GM12878 (cell line): ENCODE results near the gene SOWAHC. TPM values are rescaled to one million over a fixed set of nuclear protein-coding genes. Genes with fewer than 3 reads are reported as not detected.

Experiments
- ATAC-seq: fragments of 200-7000 bp; cut with Tn5 transposase; 3 replicates; pipeline ENCODE4 v1.9.1; 2020; ENCODE audit warnings: mild to moderate bottlenecking, moderate library complexity
- BruUV-seq: library from RNA; stranded (reverse); fragments of 400-500 nt; replicated peaks from 2 replicates; lab custom pipeline; 2021; lab: Mats Ljungman, UMichigan
- CTCF ChIA-PET: fragments of 300-600 bp; sonication (Branson Sonifier 250); formaldehyde crosslinking; extraction: SDS; loops from one replicate; lab custom pipeline; 2021; ENCODE audit warnings: inconsistent platforms; lab: Yijun Ruan, JAX
- POLR2A ChIA-PET: fragments of 350-600 bp; formaldehyde crosslinking; extraction: SDS; loops from one replicate; lab custom pipeline; 2021; ENCODE audit warnings: inconsistent platforms; lab: Charles Lee
- RAD21 ChIA-PET: fragments of 300-600 bp; sonication (Branson Sonifier 250); formaldehyde crosslinking; loops from one replicate; lab custom pipeline; 2023; ENCODE audit warnings: antibody characterized with exemption; ENCODE audit not compliant: unreplicated experiment; lab: Charles Lee
- SMC1A ChIA-PET: fragments of 300-600 bp; sonication (Branson Sonifier 250); formaldehyde crosslinking; loops from one replicate; lab custom pipeline; 2023; ENCODE audit not compliant: unreplicated experiment, uncharacterized antibody; lab: Charles Lee
- DNase-seq: peaks from one replicate; pipeline ENCODE4 v3.0.0-alpha.2; 2011; ENCODE audit warnings: low read depth, low spot score
- FAIRE-seq: peaks from 3 replicates; lab custom pipeline; 2011; peaks lifted over from hg19 to GRCh38; lab: Jason Lieb, UNC
- H2AFZ ChIP-seq: 2 replicates; pipeline ENCODE4 v1.6.0; 2011; ENCODE audit warnings: low read depth, low read length, control low read depth; ENCODE audit not compliant: control insufficient read depth
- H3K27ac ChIP-seq: 2 replicates; pipeline ENCODE4 v1.5.1; 2011; ENCODE audit warnings: control low read depth; ENCODE audit not compliant: control insufficient read depth, insufficient read depth
- H3K27me3 ChIP-seq, 2 experiments: replicated peaks in 1 of 2; 2 replicates each; pipeline versions ENCODE4 v1.6.0 to v1.6.1; 2011; ENCODE audit warnings: low read length in 1 of 2; ENCODE audit not compliant: control insufficient read depth in 2 of 2, insufficient read depth in 2 of 2
- H3K36me3 ChIP-seq, 2 experiments: 2 replicates each; pipeline ENCODE4 v1.5.1; 2011; ENCODE audit warnings: low read length in 1 of 2; ENCODE audit not compliant: control insufficient read depth in 2 of 2, insufficient read depth in 2 of 2
- H3K4me1 ChIP-seq: 2 replicates; pipeline ENCODE4 v1.6.1; 2011; ENCODE audit warnings: mild to moderate bottlenecking, low read length, moderate library complexity, mixed read lengths; ENCODE audit not compliant: control insufficient read depth, insufficient read depth
- H3K4me2 ChIP-seq: 2 replicates; pipeline ENCODE4 v1.6.0; 2011; ENCODE audit warnings: control low read depth; ENCODE audit not compliant: control insufficient read depth, insufficient read depth
- H3K4me3 ChIP-seq: fragments of 200-600 bp; sonication (generic); 2 replicates; pipeline ENCODE4 v1.5.1; 2016
- H3K79me2 ChIP-seq: 2 replicates; pipeline ENCODE4 v1.6.0; 2011; ENCODE audit warnings: low read length; ENCODE audit not compliant: control insufficient read depth, insufficient read depth
- H3K9ac ChIP-seq: 2 replicates; pipeline ENCODE4 v1.8.0; 2011; ENCODE audit warnings: low read length, control low read depth, mixed read lengths; ENCODE audit not compliant: control insufficient read depth, insufficient read depth
- H3K9me3 ChIP-seq: replicated peaks from 3 replicates; pipeline ENCODE4 v1.5.1; 2011; ENCODE audit warnings: mild to moderate bottlenecking, low read length; ENCODE audit not compliant: control insufficient read depth, insufficient read depth
- H4K20me1 ChIP-seq: 2 replicates; pipeline ENCODE4 v1.6.0; 2011; ENCODE audit not compliant: control insufficient read depth, insufficient read depth
- BCL11A ChIP-seq: IDR thresholded peaks from 2 replicates; pipeline ENCODE4 v1.6.1; 2011; ENCODE audit warnings: low read depth, low read length
- CBX3 ChIP-seq: fragments of 200-600 bp; sonication (generic); IDR thresholded peaks from 2 replicates; pipeline ENCODE4 v1.6.1; 2016; ENCODE audit warnings: low read depth, borderline replicate concordance
- FOXM1 ChIP-seq: IDR thresholded peaks from 2 replicates; pipeline ENCODE4 v1.6.1; 2012; ENCODE audit warnings: low read depth, mild to moderate bottlenecking, inconsistent platforms, low read length, moderate library complexity
- MTA3 ChIP-seq: IDR thresholded peaks from 2 replicates; pipeline ENCODE4 v1.6.1; 2012; ENCODE audit warnings: low read length, inconsistent platforms, borderline replicate concordance
- PML ChIP-seq: IDR thresholded peaks from 2 replicates; pipeline ENCODE4 v1.6.1; 2012; ENCODE audit warnings: low read length, inconsistent platforms
- POLR2AphosphoS5 ChIP-seq: IDR thresholded peaks from 2 replicates; pipeline ENCODE4 v1.6.1; 2011; ENCODE audit warnings: mild to moderate bottlenecking, low read length, inconsistent platforms
- WRNIP1 ChIP-seq: IDR thresholded peaks from 2 replicates; pipeline ENCODE4 v1.6.1; 2011; ENCODE audit warnings: low read depth, low read length, improper control_type of control experiment, borderline replicate concordance
- ZNF274 ChIP-seq: IDR thresholded peaks from one replicate; pipeline ENCODE4 v1.8.0; 2011; ENCODE audit not compliant: insufficient read length, insufficient read depth
- WGBS: methylation state at CpG from one replicate; pipeline ENCODE4 v1.1.6; 2016; ENCODE audit warnings: low lambda C conversion rate; ENCODE audit not compliant: insufficient replicate concordance, insufficient coverage; ENCODE audit errors: missing lambda C conversion rate; 5-methylcytosine and 5-hydroxymethylcytosine counted together
- in situ Hi-C: fragments of 300-500 bp; cut with MboI; formaldehyde crosslinking; loops from 9 replicates; pipeline ENCODE4 v1.14.3; 2018; ENCODE audit warnings: mixed read lengths
- intact Hi-C: fragments of 100-400 bp; cut with micrococcal nuclease; formaldehyde crosslinking; loops from one replicate; pipeline ENCODE4 v1.14.2; 2022; ENCODE audit not compliant: unreplicated experiment
- polyA plus RNA-seq, 11 experiments: library from polyadenylated mRNA; depleted of rRNA in 4 of 11; unstranded in 6 of 11; stranded (reverse) in 5 of 11; fragments of >200 nt; fragmentation: Nextera tagmentation in 4 of 11; fragmentation: Illumina TruSeq in 1 of 11; extraction: Ambion mirVana in 4 of 11; extraction: Trizol in 1 of 11; gene quantifications; 1 replicate in 1 of 11; 2 replicates in 10 of 11; pipeline versions ENCODE4 v1.2.1 to v1.2.3, GENCODE V29; 2011 to 2016; ENCODE audit warnings: inconsistent platforms in 2 of 11, missing spikeins in 2 of 11, low read depth in 1 of 11
- total RNA-seq, 4 experiments: library from RNA; depleted of rRNA in 3 of 4; stranded (reverse); fragments of >200 nt in 3 of 4; fragmentation: Illumina TruSeq in 1 of 4; extraction: Trizol in 1 of 4; gene quantifications; 2 replicates each; pipeline versions ENCODE4 v1.2.1 to v1.2.3, GENCODE V29; 2013 to 2021
- TF ChIP-seq, protein P1 (sequence below): fragments of 450-650 bp; IDR thresholded peaks from 2 replicates; pipeline ENCODE4 v1.6.1; 2017; ENCODE audit warnings: antibody characterized with exemption, mild to moderate bottlenecking, moderate library complexity

Gene SOWAHC
- total and polyA plus RNA-seq, 10 of the 15 experiments (the other 5 are each of a cell fraction or from before 2014, with no cell fraction given): 0.48 to 2.6 (median 1.8) TPM

DNA sequence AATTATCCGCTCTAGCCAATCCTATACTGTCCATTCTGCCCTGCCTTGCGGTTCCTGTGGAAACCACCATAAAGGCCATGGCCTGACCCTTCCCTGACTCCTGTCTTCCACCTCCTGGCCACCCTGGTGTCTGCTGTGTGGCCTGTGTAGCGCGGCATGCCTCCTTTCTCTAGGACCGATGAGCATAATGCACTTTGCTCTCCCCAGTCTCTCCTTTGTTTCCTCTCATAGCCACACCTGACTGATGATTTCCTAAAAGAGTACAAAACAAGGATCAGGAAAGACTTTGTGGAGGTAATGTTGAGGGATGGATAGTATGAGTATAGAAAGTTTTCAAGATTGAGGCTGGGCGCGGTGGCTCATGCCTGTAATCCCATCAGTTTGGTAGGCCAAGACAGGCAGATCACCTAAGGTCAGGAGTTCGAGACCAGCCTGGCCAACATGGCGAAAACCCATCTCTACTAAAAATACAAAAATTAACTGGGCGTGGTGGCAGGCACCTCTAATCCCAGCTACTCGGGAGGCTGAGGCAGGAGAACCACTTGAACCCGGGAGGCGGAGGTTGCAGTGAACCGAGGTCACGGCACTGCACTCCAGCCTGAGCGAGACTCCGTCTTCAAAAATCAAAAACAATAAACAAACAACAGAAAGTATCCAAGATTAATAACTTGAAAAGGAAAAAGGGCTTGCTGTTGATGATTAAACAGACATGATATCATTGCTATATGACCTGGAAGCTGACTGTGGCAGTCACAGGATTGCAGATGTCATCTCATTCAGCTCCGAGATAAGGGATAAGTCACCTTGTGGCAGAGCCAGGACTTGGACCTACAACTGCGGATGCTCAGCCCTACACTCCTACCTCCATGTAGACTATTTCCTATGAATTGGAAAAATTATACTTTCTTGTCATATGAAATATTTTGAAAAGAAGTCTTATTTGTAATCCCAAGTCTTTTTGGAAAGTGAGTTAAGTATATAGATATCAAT, 16.6 kb downstream of the SOWAHC start:
- no TSS peak for BruUV-seq
- FAIRE-seq (no peak), DNase-seq (no peak), ATAC-seq (no peak)
- Histone ChIP-seq H3K4me2 (no peak overlapping the region), H3K79me2 (no peaks in the 10 kb centered on the region), H3K4me1 (peaks cover 7% of the 10 kb centered on the region), H3K4me3 (no peak overlapping the region), H3K9ac (no peak overlapping the region), H3K36me3 (no peaks in the 10 kb centered on the region), H2AFZ (no peak overlapping the region), H3K27ac (no peak overlapping the region), H4K20me1 (no peaks in the 10 kb centered on the region), H3K9me3 (peaks cover 2% of the 10 kb centered on the region; the same call in 1 of the 3 replicates), H3K27me3 (no peaks in the 10 kb centered on the region)
- TF ChIP-seq PML (no peak), ZNF274 (no peak), WRNIP1 (no peak), CBX3 (no peak), POLR2AphosphoS5 (no peak), BCL11A (no peak), FOXM1 (no peak), MTA3 (no peak)
- TF ChIP-seq, protein P1, sequence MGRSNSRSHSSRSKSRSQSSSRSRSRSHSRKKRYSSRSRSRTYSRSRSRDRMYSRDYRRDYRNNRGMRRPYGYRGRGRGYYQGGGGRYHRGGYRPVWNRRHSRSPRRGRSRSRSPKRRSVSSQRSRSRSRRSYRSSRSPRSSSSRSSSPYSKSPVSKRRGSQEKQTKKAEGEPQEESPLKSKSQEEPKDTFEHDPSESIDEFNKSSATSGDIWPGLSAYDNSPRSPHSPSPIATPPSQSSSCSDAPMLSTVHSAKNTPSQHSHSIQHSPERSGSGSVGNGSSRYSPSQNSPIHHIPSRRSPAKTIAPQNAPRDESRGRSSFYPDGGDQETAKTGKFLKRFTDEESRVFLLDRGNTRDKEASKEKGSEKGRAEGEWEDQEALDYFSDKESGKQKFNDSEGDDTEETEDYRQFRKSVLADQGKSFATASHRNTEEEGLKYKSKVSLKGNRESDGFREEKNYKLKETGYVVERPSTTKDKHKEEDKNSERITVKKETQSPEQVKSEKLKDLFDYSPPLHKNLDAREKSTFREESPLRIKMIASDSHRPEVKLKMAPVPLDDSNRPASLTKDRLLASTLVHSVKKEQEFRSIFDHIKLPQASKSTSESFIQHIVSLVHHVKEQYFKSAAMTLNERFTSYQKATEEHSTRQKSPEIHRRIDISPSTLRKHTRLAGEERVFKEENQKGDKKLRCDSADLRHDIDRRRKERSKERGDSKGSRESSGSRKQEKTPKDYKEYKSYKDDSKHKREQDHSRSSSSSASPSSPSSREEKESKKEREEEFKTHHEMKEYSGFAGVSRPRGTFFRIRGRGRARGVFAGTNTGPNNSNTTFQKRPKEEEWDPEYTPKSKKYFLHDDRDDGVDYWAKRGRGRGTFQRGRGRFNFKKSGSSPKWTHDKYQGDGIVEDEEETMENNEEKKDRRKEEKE: no peak
- SMC1A ChIA-PET: no interaction called here
- RAD21 ChIA-PET: no interaction called here
- CTCF ChIA-PET: no interaction called here
- 72% methylated on average over 19 of the region's 19 CpGs for WGBS
- intact Hi-C loops: no loop called here
- POLR2A ChIA-PET: no interaction called here
- in situ Hi-C loops: no loop called here
